ENCODE data around the gene KCNMB2.

- TF ChIP-seq CTCF (IDR thresholded peaks at IDR 0.05) (no peak), POLR2A (IDR thresholded peaks at IDR 0.05) (no peak)
Measured at GRCh38 chr3:178634975-178635374, 98.7 kb downstream of the KCNMB2 start.
